Prostate gland (tissue), 2 donors: ENCODE data around the gene IGFL3. TPM values are rescaled to one million over a fixed set of nuclear protein-coding genes. Genes with fewer than 3 reads are reported as not detected.
"Not testable (repeated sequence)": the region's sequence is repeated elsewhere in the genome, so short reads cannot be mapped to it uniquely, and the experiment has no call there.

Source experiments
- DNase-seq: peaks from one replicate; pipeline ENCODE4 v3.0.0-alpha.2; 2019; ENCODE audit warnings: low spot score
- H3K27ac ChIP-seq, 2 donors: fragments of 200-600 bp; sonication (generic); 2 replicates each; pipeline ENCODE4 v1.5.1; 2017 to 2019
- H3K27me3 ChIP-seq: fragments of 200-600 bp; sonication (generic); replicated peaks from 2 replicates; pipeline ENCODE4 v1.5.1; 2019; ENCODE audit not compliant: insufficient read depth
- H3K36me3 ChIP-seq, 2 donors: fragments of 200-600 bp; sonication (generic); 1 replicate in 1 of 2; 2 replicates in 1 of 2; pipeline versions ENCODE4 v1.5.1 to v1.8.1; 2017 to 2019
- H3K4me1 ChIP-seq: fragments of 200-600 bp; sonication (generic); replicated peaks from 2 replicates; pipeline ENCODE4 v1.5.1; 2019
- H3K4me3 ChIP-seq, 2 donors: fragments of 200-600 bp; sonication (generic); 2 replicates each; pipeline ENCODE4 v1.5.1; 2017 to 2019
- H3K9me3 ChIP-seq: fragments of 200-600 bp; sonication (generic); 2 replicates; pipeline ENCODE4 v1.5.1; 2017
- CTCF ChIP-seq, 4 experiments: fragments of 200-600 bp in 2 of 4; fragments of 450-650 bp in 2 of 4; sonication (generic) in 2 of 4; IDR thresholded peaks; 1 replicate in 3 of 4; 2 replicates in 1 of 4; pipeline ENCODE4 v1.5.1; 2016 to 2019; ENCODE audit warnings: antibody characterized with exemption in 4 of 4, mild to moderate bottlenecking in 2 of 4, moderate library complexity in 2 of 4
- POLR2A ChIP-seq: fragments of 450-650 bp; IDR thresholded peaks from one replicate; pipeline ENCODE4 v1.6.1; 2016; ENCODE audit warnings: antibody characterized with exemption, mild to moderate bottlenecking
- POLR2AphosphoS5 ChIP-seq: sonication (generic); formaldehyde crosslinking; IDR thresholded peaks from one replicate; pipeline ENCODE4 v1.6.1; 2017; ENCODE audit warnings: antibody characterized with exemption
- WGBS: methylation state at CpG from one replicate; pipeline ENCODE4 v1.1.5; 2018; 5-methylcytosine and 5-hydroxymethylcytosine counted together
- intact Hi-C: fragments of 100-400 bp; cut with DNase I; formaldehyde crosslinking; loops from one replicate; pipeline ENCODE4 v1.14.2; 2022
- total RNA-seq, 2 donors: library from RNA; depleted of rRNA; stranded (reverse); fragments of >200 nt; gene quantifications; one replicate each; pipeline ENCODE4 v1.1.0, GENCODE V29; 2016

Gene IGFL3
- not detected for total RNA-seq

- DNase-seq: no peak
- Histone ChIP-seq H3K27me3 (no peaks in the 10 kb centered on the region), H3K27ac (no peak within 1 kb of the TSS), H3K9me3 (no peaks in the 10 kb centered on the region), H3K4me1 (no peaks in the 10 kb centered on the region), H3K4me3 (no peak within 1 kb of the TSS), H3K36me3 (no peaks in the 10 kb centered on the region)
- 93% methylated on average over 5 of the region's 5 CpGs for WGBS
- no peak for TF ChIP-seq POLR2A
- no peak for TF ChIP-seq POLR2AphosphoS5
- TF ChIP-seq CTCF (IDR thresholded peaks at IDR 0.05): no peak
- intact Hi-C loops: no loop called here
These were observed at the start of gene IGFL3 for GRCh38 chr19:46124638-46125115. Gene IGFL3 (minus strand): TSS chr19:46124688. CDS start chr19:46124649, 39 bp downstream.

- DNase-seq: peak; percentile 26
- H3K27ac ChIP-seq: no peak overlapping the region
- H3K36me3 ChIP-seq: no peaks in the 10 kb centered on the region
- no peaks in the 10 kb centered on the region for H3K9me3 ChIP-seq
- no peaks in the 10 kb centered on the region for H3K27me3 ChIP-seq
- no peak for TF ChIP-seq POLR2A
- peak; percentile 31 for TF ChIP-seq POLR2AphosphoS5
- TF ChIP-seq CTCF (IDR thresholded peaks at IDR 0.05): no peak
- 37% methylated on average over 8 of the region's 8 CpGs for WGBS
- no peak overlapping the region for H3K4me3 ChIP-seq
- no peaks in the 10 kb centered on the region for H3K4me1 ChIP-seq
- intact Hi-C loops: no loop called here
These were observed 49.5 kb upstream of the IGFL3 start for GRCh38 chr19:46173886-46174480.

GRCh38 chr19:46162731-46163130 lies 38.2 kb upstream of the IGFL3 start:
- Histone ChIP-seq H3K9me3 (no peaks in the 10 kb centered on the region), H3K4me3 (no peak overlapping the region), H3K27ac (no peak overlapping the region), H3K36me3 (no peaks in the 10 kb centered on the region), H3K27me3 (no peaks in the 10 kb centered on the region), H3K4me1 (no peaks in the 10 kb centered on the region)
- no peak for TF ChIP-seq CTCF (IDR thresholded peaks at IDR 0.05)
- TF ChIP-seq POLR2A: no peak
- TF ChIP-seq POLR2AphosphoS5: no peak
- intact Hi-C loops: no loop called here
- 59% methylated on average over 3 of the region's 3 CpGs for WGBS
- no peak for DNase-seq

GRCh38 chr19:46161642-46162257 lies 37.3 kb upstream of the IGFL3 start:
- H3K9me3 ChIP-seq, intact Hi-C loops, H3K4me3 ChIP-seq, H3K4me1 ChIP-seq, DNase-seq, H3K27ac ChIP-seq, H3K36me3 ChIP-seq, H3K27me3 ChIP-seq: not testable (repeated sequence)
- 71% methylated on average over 2 of the region's 2 CpGs for WGBS

- intact Hi-C loops: no loop called here
- no peaks in the 10 kb centered on the region for H3K9me3 ChIP-seq
These were observed 35.8 kb upstream of the IGFL3 start for GRCh38 chr19:46160233-46160775.

More at GRCh38 chr19:46160233-46160775, 35.8 kb upstream of the IGFL3 start:
- no peak overlapping the region for H3K27ac ChIP-seq
- H3K4me3 ChIP-seq: no peak overlapping the region
- no peak for TF ChIP-seq POLR2AphosphoS5
- no peak for TF ChIP-seq POLR2A
- TF ChIP-seq CTCF (IDR thresholded peaks at IDR 0.05): no peak
- 96% methylated on average over 7 of the region's 7 CpGs for WGBS
- no peaks in the 10 kb centered on the region for H3K4me1 ChIP-seq
- H3K36me3 ChIP-seq: no peaks in the 10 kb centered on the region
- no peaks in the 10 kb centered on the region for H3K27me3 ChIP-seq
- DNase-seq: no peak
